ENCODE results near the gene RBFOX2.

DNA sequence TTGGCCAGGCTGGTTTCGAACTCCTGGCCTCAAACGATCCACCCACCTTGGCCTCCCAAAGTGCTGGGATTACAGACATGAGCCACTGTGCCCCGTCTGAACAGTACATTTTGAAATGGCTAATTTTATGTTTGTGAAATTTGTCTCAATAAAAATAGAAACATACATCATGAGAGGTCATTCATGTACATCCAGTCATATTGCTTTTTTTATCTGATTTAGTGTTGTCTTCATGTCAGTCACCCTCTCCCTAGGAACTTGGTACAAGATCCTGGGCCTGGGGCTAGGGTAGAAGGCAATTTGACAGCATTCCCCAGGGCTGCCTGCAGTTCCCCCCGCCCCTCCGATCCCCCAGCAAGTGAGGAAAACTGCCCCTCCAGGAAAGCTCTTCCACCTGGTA, 46.6 kb upstream of the RBFOX2 start:
- TF ChIP-seq, protein P1, sequence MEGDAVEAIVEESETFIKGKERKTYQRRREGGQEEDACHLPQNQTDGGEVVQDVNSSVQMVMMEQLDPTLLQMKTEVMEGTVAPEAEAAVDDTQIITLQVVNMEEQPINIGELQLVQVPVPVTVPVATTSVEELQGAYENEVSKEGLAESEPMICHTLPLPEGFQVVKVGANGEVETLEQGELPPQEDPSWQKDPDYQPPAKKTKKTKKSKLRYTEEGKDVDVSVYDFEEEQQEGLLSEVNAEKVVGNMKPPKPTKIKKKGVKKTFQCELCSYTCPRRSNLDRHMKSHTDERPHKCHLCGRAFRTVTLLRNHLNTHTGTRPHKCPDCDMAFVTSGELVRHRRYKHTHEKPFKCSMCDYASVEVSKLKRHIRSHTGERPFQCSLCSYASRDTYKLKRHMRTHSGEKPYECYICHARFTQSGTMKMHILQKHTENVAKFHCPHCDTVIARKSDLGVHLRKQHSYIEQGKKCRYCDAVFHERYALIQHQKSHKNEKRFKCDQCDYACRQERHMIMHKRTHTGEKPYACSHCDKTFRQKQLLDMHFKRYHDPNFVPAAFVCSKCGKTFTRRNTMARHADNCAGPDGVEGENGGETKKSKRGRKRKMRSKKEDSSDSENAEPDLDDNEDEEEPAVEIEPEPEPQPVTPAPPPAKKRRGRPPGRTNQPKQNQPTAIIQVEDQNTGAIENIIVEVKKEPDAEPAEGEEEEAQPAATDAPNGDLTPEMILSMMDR (IDR thresholded peaks at IDR 0.05): no peak
- TF ChIP-seq POLR2A (IDR thresholded peaks at IDR 0.05): no peak

Data from adrenal gland (tissue), 5 donors.